K562 (cell line): ENCODE data around the gene MAEL. TPM values are rescaled to one million over a fixed set of nuclear protein-coding genes. Genes with fewer than 3 reads are reported as not detected.

Experiments
- ADNP ChIP-seq: fragments of 200-800 bp; sonication (Bioruptor generic); IDR thresholded peaks from 2 replicates; pipeline ENCODE4 v1.6.1; 2016; ENCODE audit warnings: missing genetic modification characterization, missing compliant biosample characterization
- CBFA2T3 ChIP-seq: fragments of 450-650 bp; IDR thresholded peaks from 2 replicates; pipeline ENCODE4 v1.6.1; 2017
- DPF2 ChIP-seq: fragments of 450-650 bp; IDR thresholded peaks from 2 replicates; pipeline ENCODE4 v1.6.1; 2016
- FOXK2 ChIP-seq, 2 experiments: fragments of 450-650 bp; IDR thresholded peaks in 1 of 2; conservative IDR thresholded peaks in 1 of 2; 2 replicates each; pipeline ENCODE4 v1.6.1; 2016; ENCODE audit warnings: low read depth in 2 of 2, mild to moderate bottlenecking in 1 of 2
- FUS ChIP-seq: fragments of 200-400 bp; formaldehyde crosslinking; optimal IDR thresholded peaks from 2 replicates; pipeline ENCODE3; 2017; ENCODE audit warnings: low read depth, low read length
- KLF10 ChIP-seq: fragments of 250-450 bp; sonication (Bioruptor Pico); IDR thresholded peaks from 2 replicates; pipeline ENCODE4 v1.6.1; 2021; ENCODE audit warnings: matching md5 sums
- LARP7 ChIP-seq: fragments of 450-650 bp; IDR thresholded peaks from 2 replicates; pipeline ENCODE4 v1.6.1; 2016
- MTA3 ChIP-seq: fragments of 450-650 bp; formaldehyde crosslinking; IDR thresholded peaks from 2 replicates; pipeline ENCODE4 v1.6.1; 2017; ENCODE audit warnings: mild to moderate bottlenecking, borderline replicate concordance
- NCOA4 ChIP-seq: fragments of 450-650 bp; IDR thresholded peaks from 2 replicates; pipeline ENCODE4 v1.6.1; 2018; ENCODE audit warnings: mild to moderate bottlenecking; ENCODE audit not compliant: partially characterized antibody
- OTX1 ChIP-seq: fragments of 450-650 bp; formaldehyde crosslinking; IDR thresholded peaks from 2 replicates; pipeline ENCODE4 v1.4.0; 2022; ENCODE audit warnings: mild to moderate bottlenecking
- PHF8 ChIP-seq: fragments of 200-600 bp; sonication (generic); IDR thresholded peaks from 2 replicates; pipeline ENCODE4 v1.6.1; 2012; ENCODE audit warnings: mixed run types, mild to moderate bottlenecking, inconsistent platforms, low read length, moderate library complexity, borderline replicate concordance
- TEAD2 ChIP-seq: fragments of 450-650 bp; IDR thresholded peaks from 2 replicates; pipeline ENCODE4 v1.6.1; 2016; ENCODE audit warnings: missing genetic modification characterization, control low read depth, missing compliant biosample characterization
- THRAP3 ChIP-seq: fragments of 450-650 bp; IDR thresholded peaks from 2 replicates; pipeline ENCODE4 v1.6.1; 2016; ENCODE audit warnings: mild to moderate bottlenecking, inconsistent platforms, borderline replicate concordance
- TRIM24 ChIP-seq, 2 experiments: fragments of 450-650 bp; IDR thresholded peaks; 2 replicates each; pipeline ENCODE4 v1.6.1; 2016
- TSC22D4 ChIP-seq: fragments of 450-650 bp; IDR thresholded peaks from 2 replicates; pipeline ENCODE4 v1.6.1; 2016; ENCODE audit warnings: missing genetic modification characterization, missing biosample characterization, control low read depth
- YBX1 ChIP-seq: fragments of 450-650 bp; IDR thresholded peaks from 2 replicates; pipeline ENCODE4 v1.7.1; 2016; ENCODE audit warnings: mild to moderate bottlenecking
- ZNF184 ChIP-seq: sonication (generic); formaldehyde crosslinking; IDR thresholded peaks from 2 replicates; pipeline ENCODE4 v1.5.0; 2020; ENCODE audit warnings: missing genetic modification reagents
- polyA plus RNA-seq, 8 experiments: library from polyadenylated mRNA; depleted of rRNA in 4 of 8; stranded (reverse) in 5 of 8; unstranded in 3 of 8; fragments of >200 nt; fragmentation: Nextera tagmentation in 2 of 8; fragmentation: Illumina TruSeq in 1 of 8; extraction: Ambion mirVana in 2 of 8; extraction: Trizol in 1 of 8; gene quantifications; 2 replicates each; pipeline versions ENCODE4 v1.2.1 to v1.2.3, GENCODE V29; 2011 to 2014; ENCODE audit warnings: inconsistent platforms in 1 of 8, missing spikeins in 1 of 8
- total RNA-seq, 7 experiments: library from RNA; depleted of rRNA in 6 of 7; stranded (reverse); fragments of >200 nt in 6 of 7; fragmentation: Illumina TruSeq in 2 of 7; extraction: Trizol in 2 of 7; gene quantifications; 2 replicates each; pipeline versions ENCODE4 v1.2.1 to v1.2.3, GENCODE V29; 2011 to 2021; ENCODE audit warnings: low replicate concordance in 1 of 7
- TF ChIP-seq, protein P1 (sequence below): fragments of 450-650 bp; IDR thresholded peaks from 2 replicates; pipeline ENCODE4 v1.6.1; 2016; ENCODE audit warnings: borderline replicate concordance
- TF ChIP-seq, protein P2 (sequence below): fragments of 450-650 bp; formaldehyde crosslinking; IDR thresholded peaks from 2 replicates; pipeline ENCODE4 v1.4.0; 2022; ENCODE audit warnings: mild to moderate bottlenecking, moderate library complexity
- TF ChIP-seq, protein P3 (sequence below): sonication (generic); formaldehyde crosslinking; IDR thresholded peaks from 2 replicates; pipeline ENCODE4 v1.9.0; 2022; ENCODE audit warnings: mild to moderate bottlenecking, missing genetic modification reagents
- TF ChIP-seq, protein P4 (sequence below): fragments of 250-450 bp; sonication (Bioruptor Pico); IDR thresholded peaks from 2 replicates; pipeline ENCODE4 v1.5.0; 2021
- TF ChIP-seq, protein P5 (sequence below): fragments of 450-650 bp; formaldehyde crosslinking; conservative IDR thresholded peaks from 2 replicates; pipeline ENCODE4 v1.4.0; 2022; ENCODE audit warnings: mild to moderate bottlenecking, missing genetic modification characterization
- TF ChIP-seq, protein P6 (sequence below): fragments of 450-650 bp; formaldehyde crosslinking; IDR thresholded peaks from 2 replicates; pipeline ENCODE4 v1.4.0; 2022; ENCODE audit warnings: missing genetic modification characterization

The MAEL gene
- total and polyA plus RNA-seq, 9 of the 15 experiments (the other 6 are each of a cell fraction or from before 2014, with no cell fraction given): 0.11 to 1.9 (median 0.75) TPM

DNA sequence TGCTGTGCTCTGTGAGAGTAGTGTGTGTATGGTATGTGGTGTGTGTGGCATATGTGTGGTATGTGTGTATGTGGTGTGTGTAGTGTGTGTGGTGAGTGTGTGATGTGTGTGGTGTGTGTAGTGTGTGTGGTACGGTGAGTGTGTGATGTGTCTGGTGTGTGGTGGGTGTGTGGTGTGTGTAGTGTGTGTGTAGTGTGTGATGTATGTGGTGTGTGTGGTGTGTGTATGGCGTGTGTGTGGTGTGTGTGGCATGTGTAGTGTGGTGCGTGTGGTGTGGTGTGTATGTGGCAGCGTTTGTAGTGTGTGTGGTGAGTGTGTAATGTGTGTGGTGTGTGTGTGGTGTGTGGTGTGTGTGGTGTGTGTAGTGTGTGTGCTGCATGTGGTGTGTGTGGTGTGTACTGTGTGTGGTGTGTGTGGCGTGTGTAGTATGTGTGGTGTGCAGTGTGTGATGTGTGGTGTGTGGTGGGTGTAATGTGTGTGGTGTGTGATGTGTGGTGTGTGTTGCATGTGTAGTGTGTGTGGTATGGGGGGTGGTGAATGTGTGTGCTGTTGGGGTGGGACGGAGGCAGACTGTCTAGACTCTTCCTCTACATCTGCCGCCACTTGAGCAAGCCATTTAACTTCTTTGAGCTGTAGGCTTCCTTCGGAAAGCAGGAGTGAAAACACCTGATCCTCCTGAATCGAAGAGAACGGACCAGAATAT is 67.6 kb downstream of the MAEL start (continued):
- TF ChIP-seq, protein P1, sequence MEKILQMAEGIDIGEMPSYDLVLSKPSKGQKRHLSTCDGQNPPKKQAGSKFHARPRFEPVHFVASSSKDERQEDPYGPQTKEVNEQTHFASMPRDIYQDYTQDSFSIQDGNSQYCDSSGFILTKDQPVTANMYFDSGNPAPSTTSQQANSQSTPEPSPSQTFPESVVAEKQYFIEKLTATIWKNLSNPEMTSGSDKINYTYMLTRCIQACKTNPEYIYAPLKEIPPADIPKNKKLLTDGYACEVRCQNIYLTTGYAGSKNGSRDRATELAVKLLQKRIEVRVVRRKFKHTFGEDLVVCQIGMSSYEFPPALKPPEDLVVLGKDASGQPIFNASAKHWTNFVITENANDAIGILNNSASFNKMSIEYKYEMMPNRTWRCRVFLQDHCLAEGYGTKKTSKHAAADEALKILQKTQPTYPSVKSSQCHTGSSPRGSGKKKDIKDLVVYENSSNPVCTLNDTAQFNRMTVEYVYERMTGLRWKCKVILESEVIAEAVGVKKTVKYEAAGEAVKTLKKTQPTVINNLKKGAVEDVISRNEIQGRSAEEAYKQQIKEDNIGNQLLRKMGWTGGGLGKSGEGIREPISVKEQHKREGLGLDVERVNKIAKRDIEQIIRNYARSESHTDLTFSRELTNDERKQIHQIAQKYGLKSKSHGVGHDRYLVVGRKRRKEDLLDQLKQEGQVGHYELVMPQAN: peak; percentile 40; the same call in 1 of the 2 replicates
- peak in 1 of 2 experiments; percentile 35; a peak in 1 of 4 replicates for TF ChIP-seq TRIM24 (IDR thresholded peaks at IDR 0.05)
- TF ChIP-seq, protein P2, sequence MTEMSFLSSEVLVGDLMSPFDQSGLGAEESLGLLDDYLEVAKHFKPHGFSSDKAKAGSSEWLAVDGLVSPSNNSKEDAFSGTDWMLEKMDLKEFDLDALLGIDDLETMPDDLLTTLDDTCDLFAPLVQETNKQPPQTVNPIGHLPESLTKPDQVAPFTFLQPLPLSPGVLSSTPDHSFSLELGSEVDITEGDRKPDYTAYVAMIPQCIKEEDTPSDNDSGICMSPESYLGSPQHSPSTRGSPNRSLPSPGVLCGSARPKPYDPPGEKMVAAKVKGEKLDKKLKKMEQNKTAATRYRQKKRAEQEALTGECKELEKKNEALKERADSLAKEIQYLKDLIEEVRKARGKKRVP (CRISPR knock-in tag): no peak
- TF ChIP-seq CBFA2T3: no peak
- TF ChIP-seq MTA3: no peak
- TF ChIP-seq YBX1: peak; percentile 43; the same call in 1 of the 2 replicates
- TF ChIP-seq, protein P3, sequence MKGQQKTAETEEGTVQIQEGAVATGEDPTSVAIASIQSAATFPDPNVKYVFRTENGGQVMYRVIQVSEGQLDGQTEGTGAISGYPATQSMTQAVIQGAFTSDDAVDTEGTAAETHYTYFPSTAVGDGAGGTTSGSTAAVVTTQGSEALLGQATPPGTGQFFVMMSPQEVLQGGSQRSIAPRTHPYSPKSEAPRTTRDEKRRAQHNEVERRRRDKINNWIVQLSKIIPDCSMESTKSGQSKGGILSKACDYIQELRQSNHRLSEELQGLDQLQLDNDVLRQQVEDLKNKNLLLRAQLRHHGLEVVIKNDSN (CRISPR knock-in tag): 0 out of 2 replicates have a peak, but pooled peaks have one; percentile 18
- TF ChIP-seq OTX1: peak; percentile 68; the same call in 1 of the 2 replicates
- no peak for TF ChIP-seq DPF2
- TF ChIP-seq ZNF184 (CRISPR knock-in tag): no peak
- TF ChIP-seq FOXK2 (conservative IDR thresholded peaks at IDR 0.05 in 1 of 2, IDR thresholded peaks at IDR 0.05 in 1 of 2; ENCODE audit: low read depth in 2 of 2): 0 out of 4 replicates have a peak, but pooled peaks of 1 of the 2 experiments have one; percentile 8
- 0 out of 2 replicates have a peak, but pooled peaks have one; percentile 64 for TF ChIP-seq TSC22D4 (tag)
- TF ChIP-seq, protein P4, sequence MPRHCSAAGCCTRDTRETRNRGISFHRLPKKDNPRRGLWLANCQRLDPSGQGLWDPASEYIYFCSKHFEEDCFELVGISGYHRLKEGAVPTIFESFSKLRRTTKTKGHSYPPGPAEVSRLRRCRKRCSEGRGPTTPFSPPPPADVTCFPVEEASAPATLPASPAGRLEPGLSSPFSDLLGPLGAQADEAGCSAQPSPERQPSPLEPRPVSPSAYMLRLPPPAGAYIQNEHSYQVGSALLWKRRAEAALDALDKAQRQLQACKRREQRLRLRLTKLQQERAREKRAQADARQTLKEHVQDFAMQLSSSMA: no peak
- peak; percentile 27 for TF ChIP-seq NCOA4
- TF ChIP-seq, protein P5, sequence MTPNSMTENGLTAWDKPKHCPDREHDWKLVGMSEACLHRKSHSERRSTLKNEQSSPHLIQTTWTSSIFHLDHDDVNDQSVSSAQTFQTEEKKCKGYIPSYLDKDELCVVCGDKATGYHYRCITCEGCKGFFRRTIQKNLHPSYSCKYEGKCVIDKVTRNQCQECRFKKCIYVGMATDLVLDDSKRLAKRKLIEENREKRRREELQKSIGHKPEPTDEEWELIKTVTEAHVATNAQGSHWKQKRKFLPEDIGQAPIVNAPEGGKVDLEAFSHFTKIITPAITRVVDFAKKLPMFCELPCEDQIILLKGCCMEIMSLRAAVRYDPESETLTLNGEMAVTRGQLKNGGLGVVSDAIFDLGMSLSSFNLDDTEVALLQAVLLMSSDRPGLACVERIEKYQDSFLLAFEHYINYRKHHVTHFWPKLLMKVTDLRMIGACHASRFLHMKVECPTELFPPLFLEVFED (CRISPR knock-in tag): peak; percentile 79; the same call in 1 of the 2 replicates
- TF ChIP-seq KLF10 (CRISPR knock-in tag): no peak
- TF ChIP-seq PHF8: no peak
- TF ChIP-seq LARP7: peak; percentile 69; the same call in 1 of the 2 replicates
- TF ChIP-seq, protein P6, sequence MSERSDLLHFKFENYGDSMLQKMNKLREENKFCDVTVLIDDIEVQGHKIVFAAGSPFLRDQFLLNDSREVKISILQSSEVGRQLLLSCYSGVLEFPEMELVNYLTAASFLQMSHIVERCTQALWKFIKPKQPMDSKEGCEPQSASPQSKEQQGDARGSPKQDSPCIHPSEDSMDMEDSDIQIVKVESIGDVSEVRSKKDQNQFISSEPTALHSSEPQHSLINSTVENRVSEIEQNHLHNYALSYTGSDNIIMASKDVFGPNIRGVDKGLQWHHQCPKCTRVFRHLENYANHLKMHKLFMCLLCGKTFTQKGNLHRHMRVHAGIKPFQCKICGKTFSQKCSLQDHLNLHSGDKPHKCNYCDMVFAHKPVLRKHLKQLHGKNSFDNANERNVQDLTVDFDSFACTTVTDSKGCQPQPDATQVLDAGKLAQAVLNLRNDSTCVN (CRISPR knock-in tag): peak; percentile 64; the same call in 1 of the 2 replicates
- TF ChIP-seq FUS: no peak
- TF ChIP-seq ADNP: peak; percentile 69
- no peak for TF ChIP-seq TEAD2 (tag)
- TF ChIP-seq THRAP3: no peak
